Erythroblast (primary cell): ENCODE results near the gene DENND1B.
"Not testable (repeated sequence)": the region's sequence is repeated elsewhere in the genome, so short reads cannot be mapped to it uniquely, and the experiment has no call there.

Experiments
- DNase-seq, 2 experiments: peaks; one replicate each; lab custom pipeline; 2025; lab: John Stamatoyannopoulos, UW
- GATA1 ChIP-seq: IDR thresholded peaks from 2 replicates; pipeline ENCODE4 v1.6.1; 2011; ENCODE audit warnings: low read depth, mild to moderate bottlenecking, control low read depth, low read length, moderate library complexity
- POLR2A ChIP-seq: IDR thresholded peaks from 2 replicates; pipeline ENCODE4 v1.6.1; 2011; ENCODE audit warnings: mild to moderate bottlenecking, low read length

Gene DENND1B

DNA sequence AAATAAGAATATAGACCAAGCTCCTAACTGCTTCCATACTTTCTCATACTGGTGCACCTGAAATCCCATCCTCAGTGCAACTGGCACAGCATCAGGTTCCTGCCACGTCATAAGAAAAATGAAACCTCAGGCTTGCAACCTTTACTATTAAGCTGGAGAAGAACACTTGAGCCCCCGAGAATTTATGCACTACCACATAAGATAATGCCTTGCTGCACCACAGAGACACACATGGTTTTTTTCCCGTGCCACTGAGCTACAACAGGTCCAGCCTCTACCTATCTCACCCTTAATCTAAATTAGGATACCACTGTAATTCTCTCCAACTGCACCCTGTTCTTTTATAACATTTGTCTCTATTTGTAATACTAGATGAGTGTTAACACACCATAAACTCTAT, 174.5 kb downstream of the DENND1B start:
- no peak for TF ChIP-seq GATA1
- no peak for TF ChIP-seq POLR2A
- DNase-seq = no peak

- DNase-seq = no peak
- TF ChIP-seq GATA1 = no peak
Measured at GRCh38 chr1:197599789-197600188, 175.5 kb downstream of the DENND1B start.

GRCh38 chr1:197598935-197599334, 176.3 kb downstream of the DENND1B start:
- DNase-seq = no peak
- TF ChIP-seq POLR2A (no peak), GATA1 (no peak)

DNA sequence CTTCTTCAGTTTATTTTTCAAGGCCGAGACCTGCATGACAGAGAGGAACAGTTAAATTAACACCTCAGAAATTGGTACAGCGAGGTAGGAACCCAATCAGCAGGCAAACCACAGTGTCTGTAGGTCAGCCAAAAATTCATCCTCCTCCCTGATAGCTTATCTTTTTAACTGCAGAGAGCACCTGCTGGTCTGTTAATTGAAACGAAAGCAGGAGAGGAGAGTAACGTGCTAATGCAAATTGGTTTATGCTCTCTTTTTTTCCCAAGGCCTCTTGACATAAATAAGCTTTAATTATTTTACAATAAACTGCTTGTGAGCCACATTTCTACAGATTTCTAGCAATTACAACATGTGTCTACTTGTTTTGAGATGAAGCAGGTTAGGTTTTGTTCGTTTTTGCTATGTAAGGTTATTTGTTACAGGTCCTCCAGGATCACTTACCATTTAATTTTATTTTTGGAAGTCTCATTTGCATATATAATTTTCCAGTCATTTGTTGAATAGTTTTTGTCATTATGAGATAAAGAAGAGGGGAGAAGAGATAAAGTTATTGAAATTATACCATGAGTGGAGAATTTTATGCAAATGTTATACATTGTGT, 179.9 kb downstream of the DENND1B start:
- DNase-seq = peak; percentile 51 to 80
- TF ChIP-seq GATA1 (no peak), POLR2A (no peak)

DNA sequence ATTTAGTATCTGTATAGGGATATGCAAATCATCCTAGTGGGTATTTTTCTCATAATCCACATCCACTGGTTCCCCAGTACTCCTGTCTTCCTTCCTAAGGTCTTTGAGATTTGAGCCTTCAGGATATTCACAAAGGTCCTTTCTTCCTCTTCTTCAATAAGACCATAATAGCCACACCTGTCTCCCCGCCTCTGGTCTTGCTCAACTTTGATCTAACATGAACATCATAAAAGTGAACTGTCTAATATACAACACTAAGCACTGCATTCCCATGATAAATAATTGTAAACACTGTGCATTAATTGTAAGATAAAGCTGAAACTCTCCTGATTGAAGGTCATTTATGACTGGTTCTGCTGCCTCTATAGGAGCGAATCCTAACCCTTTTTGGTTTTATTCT, 184.6 kb downstream of the DENND1B start:
- DNase-seq = no peak
- no peak for TF ChIP-seq POLR2A
- no peak for TF ChIP-seq GATA1

GRCh38 chr1:197585809-197586208, 189.5 kb downstream of the DENND1B start:
- no peak for DNase-seq
- TF ChIP-seq GATA1 = no peak
- no peak for TF ChIP-seq POLR2A

DNA sequence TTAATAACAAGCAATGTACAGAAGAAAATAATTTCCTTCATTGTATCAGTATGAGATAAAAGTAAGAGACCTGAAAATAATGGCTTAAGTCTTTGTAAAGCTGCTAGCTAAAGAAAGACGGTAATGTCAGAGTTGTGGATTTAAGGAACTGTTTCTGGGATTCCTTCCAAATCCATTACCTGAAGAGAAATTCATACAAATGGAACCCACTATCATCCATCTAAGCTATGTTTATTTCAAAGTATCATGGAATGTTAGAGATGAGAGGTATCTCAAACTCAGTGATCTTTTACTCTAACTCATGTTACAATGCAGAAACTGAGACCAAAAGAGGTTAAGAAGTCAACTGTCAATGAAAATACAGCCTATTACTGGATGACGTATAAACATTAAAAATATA, 197.7 kb downstream of the DENND1B start:
- no peak for DNase-seq

DNA sequence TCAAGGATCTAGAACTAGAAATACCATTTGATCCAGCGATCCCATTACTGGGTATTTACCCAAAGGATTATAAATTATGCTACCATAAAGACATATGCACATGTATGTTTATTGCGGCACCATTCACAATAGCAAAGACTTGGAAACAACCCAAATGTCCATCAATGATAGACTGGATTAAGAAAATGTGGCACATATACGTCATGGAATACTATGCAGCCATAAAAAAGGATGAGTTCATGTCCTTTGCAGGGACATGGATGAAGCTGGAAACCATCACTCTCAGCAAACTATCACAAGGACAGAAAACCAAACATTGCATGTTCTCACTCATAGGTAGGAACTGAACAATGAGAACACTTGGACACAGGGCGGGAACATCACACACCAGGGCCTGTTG, 199.7 kb downstream of the DENND1B start:
- DNase-seq = not testable (repeated sequence)

More for the DNA sequence above, 197.7 kb downstream of the DENND1B start:
- TF ChIP-seq POLR2A = no peak
- no peak for TF ChIP-seq GATA1

- no peak for TF ChIP-seq GATA1
- TF ChIP-seq POLR2A = no peak
- DNase-seq = no peak
Measured at GRCh38 chr1:197572169-197572568, 203.1 kb downstream of the DENND1B start.

- peak; percentile 1 to 9 for DNase-seq
- no peak for TF ChIP-seq POLR2A
- no peak for TF ChIP-seq GATA1
Measured at GRCh38 chr1:197567442-197567841, 207.8 kb downstream of the DENND1B start.

DNA sequence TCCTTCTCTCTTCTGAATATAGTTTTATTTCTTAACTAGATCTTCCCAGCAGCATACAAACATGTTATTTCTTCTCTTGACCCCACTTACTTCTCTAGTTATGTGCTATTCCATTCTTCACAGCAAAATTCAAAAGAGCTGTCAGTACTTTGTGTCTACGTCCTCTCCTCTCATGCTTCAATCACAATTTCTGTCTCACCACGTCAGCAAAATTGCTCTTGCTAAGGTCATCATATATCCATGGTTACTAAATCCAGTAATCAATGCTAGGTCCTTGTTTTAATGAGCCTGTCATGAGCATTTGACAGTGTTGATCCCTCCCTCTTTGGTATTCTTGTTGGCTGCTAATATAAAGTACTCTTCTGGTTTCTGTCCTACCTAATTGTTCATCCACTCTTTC, 214.2 kb downstream of the DENND1B start:
- no peak for DNase-seq
- TF ChIP-seq GATA1 = no peak
- no peak for TF ChIP-seq POLR2A

GRCh38 chr1:197559655-197560054, 215.6 kb downstream of the DENND1B start:
- no peak for DNase-seq
- TF ChIP-seq GATA1 = no peak
- no peak for TF ChIP-seq POLR2A

DNA sequence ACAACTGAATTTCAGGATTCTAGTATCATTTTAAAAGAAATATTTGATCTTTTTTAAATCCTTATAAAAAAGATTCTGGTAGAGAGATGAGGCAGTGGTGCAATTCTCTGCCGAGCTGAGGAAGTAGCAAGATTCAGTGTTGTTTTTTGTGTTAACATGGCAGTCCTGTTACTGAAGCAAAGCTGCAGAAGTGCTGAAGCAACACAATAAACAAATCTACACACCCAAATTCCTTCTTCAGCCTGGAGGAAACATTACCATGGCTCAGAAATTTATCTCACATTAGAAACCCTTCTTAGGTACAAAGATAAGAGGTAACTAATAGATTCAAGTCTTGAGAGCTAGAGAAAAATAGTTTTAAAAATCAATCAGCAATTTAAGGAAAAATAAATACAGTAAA, 216.0 kb downstream of the DENND1B start:
- TF ChIP-seq GATA1 = no peak
- TF ChIP-seq POLR2A = no peak
- DNase-seq = no peak

- no peak for TF ChIP-seq GATA1
- no peak for TF ChIP-seq POLR2A
- no peak for DNase-seq
Measured at GRCh38 chr1:197557302-197557701, 218.0 kb downstream of the DENND1B start.

- TF ChIP-seq GATA1 (no peak), POLR2A (no peak)
- DNase-seq = no peak
Measured at GRCh38 chr1:197553281-197553680, 222.0 kb downstream of the DENND1B start.
